GM18511 (cell line): ENCODE measurements around the gene MXRA8.

Source experiments
- ATAC-seq: cut with Tn5 transposase; IDR thresholded peaks from one replicate; pipeline ENCODE4 v1.9.1; 2021; ENCODE audit warnings: mild to moderate bottlenecking, moderate library complexity; ENCODE audit not compliant: unreplicated experiment

The MXRA8 gene

GRCh38 chr1:1352786-1353388, 5.5 kb downstream of the MXRA8 start:
- no peak for ATAC-seq

- no peak for ATAC-seq
These were observed 6.6 kb downstream of the MXRA8 start for GRCh38 chr1:1351511-1352427.

- peak; percentile 77 for ATAC-seq
These were observed 8.9 kb downstream of the MXRA8 start, which contains the start of gene DVL1 for GRCh38 chr1:1349256-1350012. Gene DVL1, minus strand, starts transcription at chr1:1349418. Its CDS starts 353 bp downstream, at chr1:1349065.

GRCh38 chr1:1348420-1349255, 9.7 kb downstream of the MXRA8 start:
- peak; percentile 36 for ATAC-seq

GRCh38 chr1:1347663-1348419, 10.5 kb downstream of the MXRA8 start:
- ATAC-seq, result no peak

- ATAC-seq, result no peak
These were observed 11.2 kb downstream of the MXRA8 start for GRCh38 chr1:1347026-1347595.

- ATAC-seq, result no peak
These were observed 11.9 kb downstream of the MXRA8 start for GRCh38 chr1:1346501-1346890.

- ATAC-seq, result no peak
These were observed 12.4 kb downstream of the MXRA8 start for GRCh38 chr1:1345860-1346500.

GRCh38 chr1:1345384-1345783, 13.0 kb downstream of the MXRA8 start:
- no peak for ATAC-seq

- no peak for ATAC-seq
These were observed 13.5 kb downstream of the MXRA8 start for GRCh38 chr1:1344655-1345361.

GRCh38 chr1:1343811-1344421, 14.4 kb downstream of the MXRA8 start:
- ATAC-seq, result no peak

- no peak for ATAC-seq
These were observed 15.7 kb downstream of the MXRA8 start for GRCh38 chr1:1342584-1343115.

- ATAC-seq, result no peak
These were observed 16.2 kb downstream of the MXRA8 start for GRCh38 chr1:1342061-1342562.

GRCh38 chr1:1341549-1342021, 16.8 kb downstream of the MXRA8 start:
- no peak for ATAC-seq

- no peak for ATAC-seq
These were observed 17.4 kb downstream of the MXRA8 start for GRCh38 chr1:1340791-1341548.

GRCh38 chr1:1340185-1340584, 18.2 kb downstream of the MXRA8 start:
- no peak for ATAC-seq

GRCh38 chr1:1338278-1338677, 20.1 kb downstream of the MXRA8 start:
- ATAC-seq, result no peak
